Adrenal gland (tissue), 5 donors: ENCODE measurements around the gene PIGU.

Experiments
- CTCF ChIP-seq, 6 experiments: fragments of 450-650 bp in 4 of 6; fragments of 200-600 bp in 2 of 6; sonication (generic) in 1 of 6; IDR thresholded peaks; 1 replicate in 5 of 6; 2 replicates in 1 of 6; pipeline versions ENCODE4 v1.5.1 to v1.8.0; 2016 to 2021; ENCODE audit warnings: antibody characterized with exemption in 6 of 6, mild to moderate bottlenecking in 2 of 6, moderate library complexity in 1 of 6
- POLR2A ChIP-seq, 2 donors: fragments of 450-650 bp; IDR thresholded peaks; one replicate each; pipeline ENCODE4 v1.6.1; 2017; ENCODE audit warnings: antibody characterized with exemption in 2 of 2, mild to moderate bottlenecking in 2 of 2, moderate library complexity in 1 of 2
- donor health status: DM: no; HTN: no; CAD: no.

GRCh38 chr20:34629904-34630303 is 47.0 kb downstream of the PIGU start:
- no peak for TF ChIP-seq CTCF (IDR thresholded peaks at IDR 0.05)
- TF ChIP-seq POLR2A (IDR thresholded peaks at IDR 0.05): no peak
